Fibroblast of gingiva (primary cell): ENCODE measurements around the gene PCDH15.

Experiments
- DNase-seq: peaks from one replicate; pipeline ENCODE4 v3.0.0-alpha.2; 2011; ENCODE audit warnings: low read depth

PCDH15 gene

GRCh38 chr10:54708021-54708420 is 93.0 kb downstream of the PCDH15 start:
- DNase-seq, result no peak

GRCh38 chr10:54702583-54703485 is 98.2 kb downstream of the PCDH15 start:
- no peak for DNase-seq

GRCh38 chr10:54691331-54691730 is 109.7 kb downstream of the PCDH15 start:
- DNase-seq, result no peak

- no peak for DNase-seq
Observed at GRCh38 chr10:54682554-54682953, 118.5 kb downstream of the PCDH15 start.

GRCh38 chr10:54681136-54681535 is 119.9 kb downstream of the PCDH15 start:
- DNase-seq, result no peak

- no peak for DNase-seq
Observed at GRCh38 chr10:54667136-54667535, 133.9 kb downstream of the PCDH15 start.

- DNase-seq, result no peak
Observed at GRCh38 chr10:54666192-54666591, 134.8 kb downstream of the PCDH15 start.

GRCh38 chr10:54665095-54665494 is 135.9 kb downstream of the PCDH15 start:
- DNase-seq, result no peak

GRCh38 chr10:54660397-54660796 is 140.6 kb downstream of the PCDH15 start:
- DNase-seq, result no peak

- no peak for DNase-seq
Observed at GRCh38 chr10:54656643-54657042, 144.4 kb downstream of the PCDH15 start.

- no peak for DNase-seq
Observed at GRCh38 chr10:54653518-54653917, 147.5 kb downstream of the PCDH15 start.

GRCh38 chr10:54650547-54650946 is 150.5 kb downstream of the PCDH15 start:
- DNase-seq, result no peak

GRCh38 chr10:54622017-54622416 is 179.0 kb downstream of the PCDH15 start:
- no peak for DNase-seq

GRCh38 chr10:54620352-54620751 is 180.7 kb downstream of the PCDH15 start:
- DNase-seq, result no peak

GRCh38 chr10:54614072-54614471 is 187.0 kb downstream of the PCDH15 start:
- no peak for DNase-seq

- no peak for DNase-seq
Observed at GRCh38 chr10:54613162-54613561, 187.9 kb downstream of the PCDH15 start.

- DNase-seq, result no peak
Observed at GRCh38 chr10:54609423-54609822, 191.6 kb downstream of the PCDH15 start.

- DNase-seq, result no peak
Observed at GRCh38 chr10:54607983-54608382, 193.0 kb downstream of the PCDH15 start.

GRCh38 chr10:54594289-54594688 is 206.7 kb downstream of the PCDH15 start:
- DNase-seq, result no peak

- no peak for DNase-seq
Observed at GRCh38 chr10:54587971-54588370, 213.1 kb downstream of the PCDH15 start.

GRCh38 chr10:54585572-54585971 is 215.5 kb downstream of the PCDH15 start:
- no peak for DNase-seq

GRCh38 chr10:54577682-54578081 is 223.3 kb downstream of the PCDH15 start:
- no peak for DNase-seq

- no peak for DNase-seq
Observed at GRCh38 chr10:54576541-54576940, 224.5 kb downstream of the PCDH15 start.

GRCh38 chr10:54559498-54559897 is 241.5 kb downstream of the PCDH15 start:
- DNase-seq, result no peak
